HG02678 (cell line): ENCODE data around the gene TMPRSS9.

Source experiments
- ATAC-seq: cut with Tn5 transposase; IDR thresholded peaks from one replicate; pipeline ENCODE4 v1.9.1; 2021; ENCODE audit warnings: mild to moderate bottlenecking, moderate library complexity; ENCODE audit not compliant: unreplicated experiment

The TMPRSS9 gene

DNA sequence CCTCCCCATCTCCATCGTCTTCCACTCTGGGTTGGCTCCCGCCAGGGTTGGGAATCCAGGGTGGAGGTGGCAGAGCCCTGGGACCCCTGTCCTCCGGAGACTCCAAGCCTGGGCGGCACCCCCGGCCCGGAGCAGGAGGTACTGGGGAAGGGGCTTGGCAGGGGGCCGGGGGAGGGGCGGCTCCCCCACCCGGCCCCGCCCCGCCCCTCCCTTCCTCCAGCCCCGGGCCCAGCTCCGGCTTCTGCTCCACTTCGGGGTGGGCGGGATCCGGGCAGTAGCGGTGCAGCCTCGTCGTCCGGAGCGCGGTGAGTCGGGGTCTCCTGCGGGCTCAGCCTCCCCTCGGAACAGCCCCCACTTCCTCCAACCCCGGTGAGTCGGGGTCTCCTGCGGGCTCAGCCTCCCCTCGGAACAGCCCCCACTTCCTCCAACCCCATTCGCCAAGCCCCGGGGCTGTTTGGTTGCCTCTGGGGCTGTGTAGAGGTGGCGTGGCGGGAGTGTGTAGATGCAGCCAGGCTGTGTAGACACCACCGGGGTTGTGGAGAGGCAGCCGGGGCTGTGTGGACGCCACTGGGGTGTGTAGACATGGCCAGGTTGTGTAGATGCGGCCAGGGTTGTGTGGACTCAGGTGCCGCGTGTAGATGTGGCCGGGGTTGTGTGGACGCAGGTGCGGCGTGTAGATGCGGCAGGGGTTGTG is at the start of gene TMPRSS9:
Gene TMPRSS9, plus strand, starts transcription at position 274 of the 694 bp plus-strand sequence. CDS start 29,521 bp downstream, outside the sequence.
- no peak for ATAC-seq

DNA sequence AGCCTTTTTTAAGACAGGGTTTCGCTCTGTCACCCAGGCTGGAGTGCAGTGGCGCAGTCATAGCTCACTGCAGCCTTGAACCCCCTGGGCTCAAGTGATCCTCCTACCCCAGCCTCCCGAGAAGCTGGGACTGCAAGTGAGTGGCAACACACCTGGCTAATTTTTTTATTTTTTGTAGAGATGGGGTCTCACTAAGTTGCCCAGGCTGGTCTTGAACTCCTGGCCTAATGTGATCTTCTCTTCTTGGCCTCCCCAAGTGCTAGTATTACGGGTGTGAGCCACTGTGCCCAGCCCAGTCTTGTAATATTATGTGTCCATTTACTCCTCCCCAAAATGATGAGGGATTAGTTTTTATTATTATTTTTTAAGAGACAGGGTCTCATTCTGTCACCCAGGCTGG is 49.0 kb upstream of the TMPRSS9 start:
- no peak for ATAC-seq

DNA sequence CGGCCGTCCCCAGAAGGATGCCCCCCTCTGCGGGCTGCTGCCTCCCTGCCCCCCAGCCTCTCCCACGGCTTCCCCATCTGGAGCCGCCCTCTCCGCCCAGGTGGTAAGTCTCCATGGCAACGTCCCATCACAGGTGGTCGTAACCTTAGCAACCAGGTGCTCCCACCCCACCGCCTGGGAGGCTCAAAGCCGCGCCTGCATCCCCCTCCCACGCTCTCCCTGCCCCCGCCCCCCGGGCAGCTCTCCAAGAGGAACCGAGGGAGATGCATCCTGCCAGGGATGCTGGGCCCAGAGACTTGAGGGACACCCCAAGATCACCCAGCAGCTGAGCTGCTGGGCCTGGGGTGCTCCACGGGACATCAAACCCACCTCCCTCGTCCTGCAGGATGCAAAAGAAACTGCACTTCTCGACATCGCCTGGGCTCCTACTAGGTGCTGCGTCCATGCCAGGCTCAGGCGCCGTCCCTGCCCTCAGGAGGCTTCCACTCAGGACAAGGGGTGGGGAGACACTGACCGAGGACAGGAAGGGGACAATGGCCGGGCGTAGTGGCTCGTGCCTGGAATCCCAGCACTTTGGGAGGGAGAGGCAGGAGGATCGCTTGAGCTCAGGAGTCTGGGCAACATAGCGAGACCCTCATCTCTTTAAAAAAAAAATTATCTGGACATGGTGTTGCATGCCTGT is 47.1 kb upstream of the TMPRSS9 start:
- ATAC-seq: no peak

DNA sequence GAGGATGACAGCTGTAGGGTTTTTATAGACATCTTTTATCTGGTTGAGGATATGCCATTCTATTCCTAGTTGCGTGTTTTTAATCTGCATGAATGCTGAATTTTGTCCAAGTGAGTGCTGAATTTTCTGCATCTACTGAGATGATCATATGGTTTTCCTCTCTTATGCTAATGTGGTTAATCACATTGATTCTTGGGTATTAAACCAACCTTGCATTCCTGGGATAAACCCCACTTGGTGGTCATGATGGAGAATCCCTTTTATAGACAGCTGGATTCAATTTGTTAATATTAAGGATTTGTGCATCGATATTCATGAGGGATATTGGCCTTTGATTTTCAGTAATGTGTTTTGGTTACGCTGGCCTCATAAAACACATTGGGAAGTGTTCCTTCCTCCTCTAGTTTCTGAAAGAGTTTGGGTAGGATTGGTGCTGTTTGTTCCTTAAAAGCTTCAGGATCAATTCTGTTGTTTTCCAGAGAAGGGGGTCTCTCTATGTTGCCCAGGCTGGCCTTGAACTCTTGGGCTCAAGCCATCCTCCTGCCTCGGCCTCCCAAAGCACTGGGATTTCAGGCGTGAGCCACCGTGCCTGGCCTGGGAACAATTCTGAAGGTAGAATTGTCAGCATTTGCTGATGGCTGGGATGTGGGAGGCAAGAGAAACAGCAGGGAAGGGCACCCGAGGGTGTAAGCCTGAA is 44.8 kb upstream of the TMPRSS9 start:
- ATAC-seq: no peak

DNA sequence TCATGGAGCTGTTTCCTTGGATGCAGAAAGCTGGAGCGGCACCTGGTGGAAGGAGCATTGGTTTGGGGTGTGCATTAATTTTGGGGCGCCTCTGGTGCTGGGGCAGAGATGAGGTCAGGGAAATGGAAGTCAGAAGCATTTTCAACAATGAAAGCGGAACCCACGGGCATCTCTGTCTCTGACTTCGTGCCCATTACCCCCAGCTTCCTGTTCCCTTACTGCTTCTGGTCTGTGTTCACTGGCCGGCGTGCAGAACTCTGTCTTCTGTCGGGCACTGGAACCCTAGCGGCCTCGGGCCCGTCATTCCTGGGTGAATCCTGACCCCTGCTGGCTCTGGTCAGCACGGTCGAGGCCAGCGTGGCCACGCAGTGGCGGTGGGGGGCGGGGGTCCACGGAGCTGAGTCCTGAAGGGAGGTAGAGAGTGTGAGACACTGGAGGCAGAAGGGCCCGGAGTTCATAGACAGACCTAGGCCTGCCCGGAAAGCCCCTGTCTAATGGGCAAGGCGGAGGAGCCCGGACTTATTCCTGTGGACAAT is 44.2 kb upstream of the TMPRSS9 start:
- no peak for ATAC-seq

DNA sequence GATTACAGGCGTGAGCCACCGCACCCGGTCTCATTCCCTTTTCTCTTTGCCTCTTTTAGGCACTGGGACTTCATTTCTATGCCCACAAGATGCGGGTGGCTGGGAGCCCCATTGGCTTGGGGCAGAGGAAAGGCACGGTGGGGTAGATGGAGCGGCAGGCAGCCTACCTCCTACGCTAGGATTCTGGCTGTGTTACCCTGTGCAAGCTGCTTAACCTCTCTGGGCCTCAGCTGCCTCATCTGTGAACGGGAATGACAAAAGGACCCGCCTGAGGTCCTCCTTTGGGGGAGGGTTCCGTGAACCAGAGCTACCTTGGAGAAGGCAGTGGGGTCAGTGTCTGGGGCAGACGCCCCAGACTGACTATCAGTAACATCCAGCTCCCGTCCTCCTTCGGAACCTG is 42.8 kb upstream of the TMPRSS9 start:
- ATAC-seq: no peak

DNA sequence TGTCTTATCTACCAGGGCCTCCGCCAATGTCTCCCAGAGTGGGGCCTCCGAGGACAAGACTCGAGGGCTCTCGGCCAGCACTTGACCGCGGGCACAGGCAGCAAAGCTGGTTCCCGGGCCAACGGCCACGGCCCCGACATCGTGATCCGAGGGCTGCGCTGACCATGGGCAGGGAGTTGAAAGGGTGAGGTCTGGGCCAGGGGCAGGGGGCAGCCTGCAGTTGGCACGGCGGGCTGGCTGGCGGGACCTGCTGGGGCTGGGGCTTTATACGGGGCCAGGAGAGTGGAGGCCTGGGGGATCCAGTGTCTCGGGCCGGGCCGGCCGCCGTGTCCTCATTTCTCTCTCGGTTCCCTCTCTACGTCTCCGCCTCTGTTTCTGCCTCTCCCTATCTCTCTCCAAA is 42.3 kb upstream of the TMPRSS9 start:
- ATAC-seq: no peak

DNA sequence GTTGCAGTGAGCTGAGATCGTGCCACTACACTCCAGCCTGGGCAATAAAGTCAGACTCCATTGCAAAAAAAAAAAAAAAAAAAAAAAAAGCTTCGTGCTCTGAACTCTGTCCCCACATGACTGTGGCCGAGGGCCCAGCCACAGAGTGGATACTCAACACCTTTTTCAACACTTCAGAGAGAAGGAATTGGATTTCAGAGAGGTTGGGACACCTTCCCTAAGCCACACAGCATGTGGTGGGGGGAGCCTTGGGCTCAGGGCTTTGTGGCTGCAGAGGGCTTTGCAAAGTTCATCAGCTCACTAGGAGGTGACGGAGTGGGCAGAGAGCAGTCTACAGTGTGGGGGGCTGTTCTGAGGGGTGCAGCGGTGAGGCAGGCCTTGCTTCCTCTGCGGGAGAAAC is 41.1 kb upstream of the TMPRSS9 start:
- ATAC-seq: no peak

DNA sequence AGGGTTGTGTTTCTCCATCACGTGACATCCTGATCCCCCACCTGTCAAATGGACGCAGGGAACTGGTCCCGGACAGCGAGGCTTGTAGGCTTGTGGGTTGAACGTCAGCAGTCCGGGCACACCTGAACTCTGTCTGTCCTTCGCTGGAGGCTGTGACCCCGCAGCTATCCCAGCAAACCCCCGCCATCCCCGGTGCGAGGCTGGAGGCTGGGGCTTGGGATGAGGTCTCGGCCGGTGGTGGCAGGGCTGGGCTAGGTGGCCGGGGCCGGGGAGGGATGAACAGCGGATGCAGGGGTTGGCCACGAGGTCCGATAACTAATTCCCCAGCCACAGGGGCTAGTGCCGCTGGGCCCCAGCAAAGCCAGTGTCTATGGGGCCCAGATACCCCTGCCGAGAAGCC is 40.5 kb upstream of the TMPRSS9 start:
- ATAC-seq: no peak

DNA sequence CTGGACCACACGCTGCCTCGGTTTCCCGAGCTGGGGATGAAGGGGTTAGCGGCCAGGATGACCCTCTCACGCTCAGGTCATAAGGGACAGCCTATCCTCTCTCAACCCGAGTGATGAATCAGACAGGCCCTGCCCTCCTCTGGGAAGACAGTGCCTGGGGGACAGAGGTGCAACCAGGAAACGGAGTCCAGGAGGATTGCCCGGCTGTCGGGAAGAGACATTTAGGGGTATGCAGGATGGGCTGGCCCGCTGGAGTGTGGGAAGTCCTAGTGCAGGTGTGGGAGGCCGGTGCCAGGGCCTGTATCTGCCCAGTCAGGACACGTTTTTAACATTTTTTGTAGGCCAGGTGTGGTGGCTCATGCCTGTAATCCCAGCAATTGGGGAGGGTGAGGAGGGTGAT is 40.0 kb upstream of the TMPRSS9 start:
- no peak for ATAC-seq

DNA sequence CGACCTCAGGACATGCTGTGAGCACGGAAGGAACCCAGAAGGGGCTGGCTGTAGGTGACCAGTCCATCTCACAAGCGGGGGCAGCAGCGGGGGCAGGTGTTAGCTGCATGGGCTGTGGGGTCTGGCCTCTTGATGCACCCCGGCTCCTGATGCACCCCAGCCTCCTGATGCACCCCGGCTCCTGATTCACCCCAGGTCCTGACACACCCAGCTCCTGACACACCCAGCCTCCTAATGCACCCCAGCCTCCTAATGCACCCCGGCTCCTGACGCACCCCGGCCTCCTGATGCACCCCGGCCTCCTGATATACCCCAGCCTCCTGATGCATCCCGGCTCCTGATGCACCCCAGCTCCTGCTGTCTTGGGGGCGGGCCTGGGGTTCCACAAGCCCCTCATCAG is 39.1 kb upstream of the TMPRSS9 start:
- no peak for ATAC-seq

DNA sequence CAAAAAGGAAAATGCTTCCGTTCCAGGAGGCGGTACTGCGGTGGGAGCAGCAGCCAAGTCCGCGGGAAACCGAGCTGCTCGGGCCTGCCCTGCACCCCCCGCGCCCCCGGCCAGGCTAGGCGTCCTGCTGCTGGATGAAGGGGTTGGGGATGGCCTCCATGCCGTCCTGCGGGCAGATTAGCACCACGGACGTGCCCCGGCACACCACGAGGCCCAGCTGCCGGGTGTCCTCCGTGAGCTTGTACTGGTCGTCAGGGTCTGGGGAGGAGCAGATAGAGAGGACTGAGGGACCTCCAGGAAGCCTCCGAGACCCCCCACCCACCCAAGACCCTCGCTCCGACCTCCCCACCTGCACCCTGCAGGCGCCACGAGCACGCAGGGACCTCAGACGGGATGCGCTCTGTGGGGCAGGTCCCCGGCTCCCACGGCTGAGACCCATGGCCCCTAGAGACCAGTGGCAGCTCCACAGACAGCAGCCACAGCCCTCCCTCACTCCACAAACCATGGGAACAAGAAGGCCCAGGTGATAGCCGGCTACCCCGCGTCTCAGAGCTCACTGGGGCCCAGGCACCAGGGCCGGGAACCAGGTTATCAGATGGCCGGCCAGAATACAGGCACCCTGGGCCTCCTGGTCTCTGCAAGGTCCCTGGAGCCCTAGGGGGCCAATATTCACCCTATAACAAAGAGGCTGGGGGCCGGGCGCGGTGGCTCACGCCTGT is 38.3 kb upstream of the TMPRSS9 start:
- no peak for ATAC-seq

DNA sequence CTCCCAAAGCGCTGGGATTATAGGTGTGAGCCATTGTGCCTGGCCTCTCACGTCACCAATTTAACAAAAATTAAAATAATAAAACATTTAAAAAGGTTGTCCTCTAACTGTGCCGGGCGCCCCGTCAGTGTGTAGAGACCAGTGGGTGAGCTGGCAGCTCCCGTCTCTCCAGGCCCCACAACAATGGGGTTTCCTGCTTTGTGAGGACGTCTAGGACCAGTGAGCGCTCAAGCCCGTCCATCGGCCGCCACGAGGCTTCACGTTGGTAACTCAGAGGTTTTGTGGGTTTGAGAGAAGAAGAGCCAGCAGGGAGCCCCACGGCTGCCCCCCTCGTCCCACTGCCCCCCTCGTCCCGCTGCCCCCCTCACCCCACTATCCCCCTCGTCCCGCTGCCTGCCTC is 36.4 kb upstream of the TMPRSS9 start:
- no peak for ATAC-seq

DNA sequence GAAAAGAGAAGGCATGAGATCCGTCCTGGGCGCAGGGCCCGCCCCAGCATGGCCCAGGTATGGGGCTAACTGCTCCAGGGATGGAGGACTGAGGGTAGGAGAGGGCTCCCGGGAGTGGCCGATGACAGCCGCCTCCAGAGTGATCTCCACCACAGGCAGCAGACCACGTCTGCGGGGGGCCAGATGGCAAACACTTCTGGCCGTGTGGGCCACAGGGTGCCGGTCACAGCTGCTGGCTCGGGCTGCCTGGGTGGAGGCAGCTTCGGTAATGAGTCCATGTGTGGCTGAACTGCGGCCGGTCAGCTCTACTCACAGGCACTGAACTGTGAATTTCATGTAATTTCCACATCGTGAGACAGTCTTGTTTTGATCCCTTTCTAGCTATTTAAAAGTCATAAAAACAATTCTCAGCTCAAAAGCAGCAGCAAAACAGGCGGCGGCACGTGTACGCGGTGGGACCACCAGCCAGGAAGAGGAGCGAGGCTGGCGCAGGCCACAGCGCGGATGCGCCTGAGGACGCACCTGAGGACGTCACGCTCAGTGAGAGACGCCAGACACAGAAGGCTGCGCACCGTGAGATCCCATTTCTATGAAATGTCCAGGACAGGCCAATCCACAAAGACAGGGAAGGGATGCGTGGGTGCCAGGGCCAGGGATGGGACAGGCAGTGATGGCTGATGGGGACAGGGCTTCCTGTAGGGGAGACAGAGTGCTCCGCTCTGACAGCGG is 35.7 kb upstream of the TMPRSS9 start:
- ATAC-seq: no peak

DNA sequence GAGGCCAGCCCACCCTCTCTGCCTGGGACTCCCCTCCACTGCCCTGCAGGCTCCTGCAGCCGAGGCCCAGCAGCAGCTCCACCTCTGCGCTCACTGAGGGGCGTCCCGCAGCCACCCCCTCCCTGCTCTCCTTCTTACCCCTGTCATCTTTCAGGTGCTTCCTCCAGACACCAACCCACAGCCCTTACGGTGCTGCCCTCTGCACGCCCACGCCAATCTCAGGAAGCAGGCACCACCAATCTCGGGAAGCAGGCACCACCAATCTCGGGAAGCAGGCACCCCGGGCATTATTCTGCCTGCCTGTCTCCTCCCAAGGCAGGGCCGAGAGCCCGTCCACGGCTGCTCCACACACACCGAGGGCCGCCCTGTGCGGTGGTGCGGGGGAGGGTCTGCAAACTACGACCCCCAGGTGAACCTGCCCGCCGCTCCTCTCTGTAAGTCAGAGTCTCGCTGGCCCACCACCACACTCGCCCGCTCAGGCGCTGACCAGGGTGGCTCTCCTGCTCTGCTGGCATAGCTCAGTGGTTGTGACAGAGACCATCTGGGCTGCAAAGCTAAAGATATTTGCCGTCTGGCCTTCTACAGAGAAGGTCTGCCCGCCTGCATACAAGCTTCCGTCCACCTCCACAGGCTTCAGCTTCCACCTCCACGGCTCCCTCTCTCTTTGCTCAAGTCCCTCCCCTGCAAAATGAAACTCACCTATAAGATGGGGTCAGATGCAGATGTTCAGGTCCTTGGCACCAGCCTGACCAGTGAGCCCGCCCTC is 34.6 kb upstream of the TMPRSS9 start:
- no peak for ATAC-seq

DNA sequence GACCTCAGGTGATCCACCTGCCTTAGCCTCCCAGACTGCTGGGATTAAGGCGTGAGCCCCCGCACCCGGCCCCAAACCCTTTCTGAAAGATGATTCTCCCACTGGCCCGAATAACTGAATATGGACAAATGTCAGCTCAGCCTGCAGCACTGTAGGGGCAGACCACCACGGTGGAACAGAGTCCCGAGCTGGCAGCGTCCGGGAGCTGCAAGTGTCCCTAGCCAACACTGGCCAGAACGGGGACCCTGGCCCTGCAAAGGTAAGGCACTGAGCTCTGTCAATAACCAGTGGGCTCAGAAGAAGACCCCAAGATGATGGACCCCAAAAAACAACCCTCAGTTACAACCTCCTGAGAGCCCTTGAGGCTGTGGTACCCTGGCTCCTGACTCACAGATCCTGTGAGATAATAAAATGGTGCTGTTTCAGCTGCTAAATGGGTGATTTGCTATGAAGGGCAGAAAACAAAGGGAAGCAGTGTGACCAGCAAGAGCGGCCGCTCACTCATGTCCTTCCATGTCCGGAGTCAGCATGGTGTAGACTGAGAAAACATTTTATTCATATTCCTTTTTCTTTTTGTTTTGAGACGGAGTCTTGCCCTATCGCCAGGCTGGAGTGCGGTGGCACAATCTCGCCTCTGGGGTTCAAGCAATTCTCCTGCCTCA is 33.2 kb upstream of the TMPRSS9 start:
- ATAC-seq: no peak

DNA sequence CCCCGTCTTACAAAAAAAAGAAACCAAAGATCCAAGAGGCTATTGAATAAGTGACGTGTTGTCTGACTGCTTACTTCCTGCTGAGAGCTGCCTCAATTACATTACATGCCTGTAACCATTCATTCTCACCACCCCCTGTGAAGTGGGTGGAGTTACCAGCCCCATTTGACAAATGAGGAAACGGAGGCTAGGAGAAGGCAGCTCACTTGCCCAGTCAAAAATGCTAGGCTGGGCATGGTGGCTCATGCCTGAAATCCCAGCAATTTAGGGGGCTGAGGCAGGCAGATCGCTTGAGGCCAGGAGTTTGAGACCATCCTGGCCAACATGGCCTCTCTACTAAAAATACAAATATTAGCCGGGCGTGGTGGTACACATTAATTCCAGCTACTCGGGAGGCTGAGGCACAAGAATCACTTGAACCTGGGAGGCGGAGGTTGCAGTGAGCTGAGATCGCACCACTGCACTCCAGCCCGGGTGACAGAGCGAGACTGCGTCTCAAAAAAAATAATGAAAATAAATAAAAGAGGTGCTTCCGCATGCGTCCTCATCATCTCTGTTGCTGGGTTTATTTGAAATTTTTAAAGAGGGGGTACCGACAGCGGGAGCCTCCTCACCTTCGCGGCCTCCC is 32.2 kb upstream of the TMPRSS9 start:
- no peak for ATAC-seq

DNA sequence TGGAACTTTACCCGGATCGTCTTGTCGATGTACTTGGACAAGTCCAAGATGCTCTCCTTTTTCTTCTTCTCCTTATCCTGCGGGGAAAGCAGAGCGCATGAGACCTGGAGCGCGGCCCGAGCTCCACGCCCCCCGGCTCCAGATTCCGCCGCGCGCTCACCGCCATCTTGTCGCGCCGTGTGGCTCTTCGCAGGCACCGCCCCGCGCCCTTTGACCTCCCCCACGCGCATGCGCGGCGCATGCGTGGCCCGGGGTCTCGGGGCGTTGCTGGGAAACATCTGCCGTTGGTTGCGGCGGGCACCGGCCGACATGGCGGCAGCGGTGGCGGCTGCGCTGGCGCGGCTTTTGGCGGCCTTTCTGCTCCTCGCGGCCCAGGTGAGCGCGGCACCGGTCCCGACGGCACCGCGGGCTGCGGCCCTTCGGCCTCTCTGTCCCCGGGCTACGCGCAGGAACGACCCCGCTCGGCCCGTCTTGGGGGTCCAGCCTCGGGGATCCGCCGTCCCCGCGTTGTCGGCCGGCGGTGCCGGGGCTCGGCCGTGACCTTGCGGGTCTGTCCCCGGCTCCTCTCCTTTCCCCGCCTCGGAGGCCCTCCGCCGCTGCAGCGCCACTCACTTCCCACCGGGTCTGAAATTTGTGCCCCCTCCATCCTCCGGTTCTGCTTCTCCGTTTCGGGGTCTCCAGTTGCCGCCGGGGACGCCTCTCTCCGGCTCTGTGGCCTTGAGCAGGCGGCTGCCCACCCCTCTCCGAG is 31.5 kb upstream of the TMPRSS9 start, which contains the start of the genes LSM7 and SPPL2B:
Gene LSM7, minus strand, starts transcription at position 186 of the 748 bp plus-strand sequence. Its CDS starts 20 bp downstream, at position 166.
Gene SPPL2B, plus strand, starts transcription at position 284 of the 748 bp plus-strand sequence. Its CDS starts 26 bp downstream, at position 310.
- peak; percentile 62 for ATAC-seq
